HepG2 (cell line): ENCODE results near the gene CEACAM5.

ENCODE experiments used
- CAMTA2 ChIP-seq: sonication (generic); formaldehyde crosslinking; IDR thresholded peaks from 2 replicates; pipeline ENCODE4 v1.4.0; 2020; ENCODE audit warnings: mild to moderate bottlenecking, missing genetic modification reagents, borderline replicate concordance
- EZH2 ChIP-seq: conservative IDR thresholded peaks from 2 replicates; pipeline ENCODE4 v1.6.1; 2012; ENCODE audit warnings: mild to moderate bottlenecking, low read depth, low read length, moderate library complexity
- MEIS1 ChIP-seq: sonication (generic); formaldehyde crosslinking; IDR thresholded peaks from 2 replicates; pipeline ENCODE4 v1.9.0; 2021; ENCODE audit warnings: mild to moderate bottlenecking, missing genetic modification reagents, moderate library complexity, borderline replicate concordance
- NR1H2 ChIP-seq: sonication (generic); formaldehyde crosslinking; IDR thresholded peaks from 2 replicates; pipeline ENCODE4 v1.8.1; 2022; ENCODE audit warnings: low read depth, missing genetic modification reagents, borderline replicate concordance
- POLR2AphosphoS5 ChIP-seq: IDR thresholded peaks from 2 replicates; pipeline ENCODE4 v1.6.1; 2012; ENCODE audit warnings: low read depth, low read length
- TF ChIP-seq, protein P1 (sequence below): sonication (generic); formaldehyde crosslinking; IDR thresholded peaks from 2 replicates; pipeline ENCODE4 v1.8.1; 2023; ENCODE audit warnings: mild to moderate bottlenecking, moderate library complexity, missing genetic modification reagents
- TF ChIP-seq, protein P2 (sequence below), 2 experiments: IDR thresholded peaks; 2 replicates each; pipeline ENCODE4 v1.6.1; 2011 to 2012; ENCODE audit warnings: low read length in 2 of 2, borderline replicate concordance in 1 of 2, low read depth in 1 of 2, mild to moderate bottlenecking in 1 of 2, moderate library complexity in 1 of 2
- TF ChIP-seq, protein P3 (sequence below): sonication (generic); formaldehyde crosslinking; IDR thresholded peaks from 2 replicates; pipeline ENCODE4 v1.4.0; 2020; ENCODE audit warnings: low read depth, mild to moderate bottlenecking, missing genetic modification reagents
- TF ChIP-seq, protein P4 (sequence below): sonication (generic); formaldehyde crosslinking; IDR thresholded peaks from 2 replicates; pipeline ENCODE4 v1.5.0; 2020; ENCODE audit warnings: mild to moderate bottlenecking, missing genetic modification reagents, moderate library complexity

DNA sequence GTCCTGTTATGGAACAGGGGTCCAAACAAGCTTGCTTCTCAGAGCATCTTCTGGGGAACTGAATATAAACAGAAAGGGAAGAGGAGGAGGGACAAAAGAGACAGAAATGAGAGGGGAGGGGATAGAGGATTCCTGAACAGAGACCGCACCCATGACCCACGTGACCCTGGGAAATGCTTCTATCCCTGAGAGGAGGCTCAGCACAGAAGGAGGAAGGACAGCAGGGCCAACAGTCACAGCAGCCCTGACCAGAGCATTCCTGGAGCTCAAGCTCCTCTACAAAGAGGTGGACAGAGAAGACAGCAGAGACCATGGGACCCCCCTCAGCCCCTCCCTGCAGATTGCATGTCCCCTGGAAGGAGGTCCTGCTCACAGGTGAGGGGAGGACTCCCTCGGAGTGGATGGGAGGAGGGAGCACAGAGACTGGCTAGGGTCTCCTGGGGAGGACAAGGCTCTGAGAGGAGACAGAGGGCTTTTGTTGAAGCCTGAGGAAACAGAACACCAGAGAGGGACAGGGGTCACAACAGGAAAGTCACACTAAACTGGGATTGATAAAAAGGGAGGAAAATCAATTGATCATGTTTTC, 47.0 kb downstream of the CEACAM5 start, which contains the start of gene CEACAM6:
- TF ChIP-seq, protein P1, sequence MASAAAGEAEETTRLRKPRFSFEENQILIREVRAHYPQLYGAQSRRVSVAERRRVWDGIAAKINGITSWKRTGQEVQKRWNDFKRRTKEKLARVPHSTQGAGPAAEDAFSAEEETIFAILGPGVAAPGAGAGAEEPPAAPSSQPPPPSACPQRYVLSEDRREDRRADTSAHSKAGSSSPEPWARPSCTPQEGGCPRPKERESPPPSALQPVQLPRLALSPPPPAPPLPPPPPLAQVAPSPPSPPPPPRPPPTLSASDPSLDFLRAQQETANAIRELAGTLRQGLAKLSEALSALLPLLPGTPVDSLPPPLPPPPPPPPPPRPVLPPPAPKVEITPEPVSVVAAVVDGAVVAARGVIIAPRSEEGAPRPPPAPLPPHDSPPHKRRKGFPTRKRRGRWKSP: no peak
- TF ChIP-seq, protein P2, sequence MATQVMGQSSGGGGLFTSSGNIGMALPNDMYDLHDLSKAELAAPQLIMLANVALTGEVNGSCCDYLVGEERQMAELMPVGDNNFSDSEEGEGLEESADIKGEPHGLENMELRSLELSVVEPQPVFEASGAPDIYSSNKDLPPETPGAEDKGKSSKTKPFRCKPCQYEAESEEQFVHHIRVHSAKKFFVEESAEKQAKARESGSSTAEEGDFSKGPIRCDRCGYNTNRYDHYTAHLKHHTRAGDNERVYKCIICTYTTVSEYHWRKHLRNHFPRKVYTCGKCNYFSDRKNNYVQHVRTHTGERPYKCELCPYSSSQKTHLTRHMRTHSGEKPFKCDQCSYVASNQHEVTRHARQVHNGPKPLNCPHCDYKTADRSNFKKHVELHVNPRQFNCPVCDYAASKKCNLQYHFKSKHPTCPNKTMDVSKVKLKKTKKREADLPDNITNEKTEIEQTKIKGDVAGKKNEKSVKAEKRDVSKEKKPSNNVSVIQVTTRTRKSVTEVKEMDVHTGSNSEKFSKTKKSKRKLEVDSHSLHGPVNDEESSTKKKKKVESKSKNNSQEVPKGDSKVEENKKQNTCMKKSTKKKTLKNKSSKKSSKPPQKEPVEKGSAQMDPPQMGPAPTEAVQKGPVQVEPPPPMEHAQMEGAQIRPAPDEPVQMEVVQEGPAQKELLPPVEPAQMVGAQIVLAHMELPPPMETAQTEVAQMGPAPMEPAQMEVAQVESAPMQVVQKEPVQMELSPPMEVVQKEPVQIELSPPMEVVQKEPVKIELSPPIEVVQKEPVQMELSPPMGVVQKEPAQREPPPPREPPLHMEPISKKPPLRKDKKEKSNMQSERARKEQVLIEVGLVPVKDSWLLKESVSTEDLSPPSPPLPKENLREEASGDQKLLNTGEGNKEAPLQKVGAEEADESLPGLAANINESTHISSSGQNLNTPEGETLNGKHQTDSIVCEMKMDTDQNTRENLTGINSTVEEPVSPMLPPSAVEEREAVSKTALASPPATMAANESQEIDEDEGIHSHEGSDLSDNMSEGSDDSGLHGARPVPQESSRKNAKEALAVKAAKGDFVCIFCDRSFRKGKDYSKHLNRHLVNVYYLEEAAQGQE (IDR thresholded peaks at IDR 0.05; ENCODE audit: borderline replicate concordance in 1 of 2, low read depth in 1 of 2, low read length in 2 of 2): no peak
- TF ChIP-seq EZH2: no peak
- no peak for TF ChIP-seq MEIS1 (CRISPR knock-in tag)
- no peak for TF ChIP-seq CAMTA2 (CRISPR knock-in tag)
- no peak for TF ChIP-seq NR1H2 (CRISPR knock-in tag)
- TF ChIP-seq, protein P3, sequence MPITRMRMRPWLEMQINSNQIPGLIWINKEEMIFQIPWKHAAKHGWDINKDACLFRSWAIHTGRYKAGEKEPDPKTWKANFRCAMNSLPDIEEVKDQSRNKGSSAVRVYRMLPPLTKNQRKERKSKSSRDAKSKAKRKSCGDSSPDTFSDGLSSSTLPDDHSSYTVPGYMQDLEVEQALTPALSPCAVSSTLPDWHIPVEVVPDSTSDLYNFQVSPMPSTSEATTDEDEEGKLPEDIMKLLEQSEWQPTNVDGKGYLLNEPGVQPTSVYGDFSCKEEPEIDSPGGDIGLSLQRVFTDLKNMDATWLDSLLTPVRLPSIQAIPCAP: no peak
- TF ChIP-seq, protein P4, sequence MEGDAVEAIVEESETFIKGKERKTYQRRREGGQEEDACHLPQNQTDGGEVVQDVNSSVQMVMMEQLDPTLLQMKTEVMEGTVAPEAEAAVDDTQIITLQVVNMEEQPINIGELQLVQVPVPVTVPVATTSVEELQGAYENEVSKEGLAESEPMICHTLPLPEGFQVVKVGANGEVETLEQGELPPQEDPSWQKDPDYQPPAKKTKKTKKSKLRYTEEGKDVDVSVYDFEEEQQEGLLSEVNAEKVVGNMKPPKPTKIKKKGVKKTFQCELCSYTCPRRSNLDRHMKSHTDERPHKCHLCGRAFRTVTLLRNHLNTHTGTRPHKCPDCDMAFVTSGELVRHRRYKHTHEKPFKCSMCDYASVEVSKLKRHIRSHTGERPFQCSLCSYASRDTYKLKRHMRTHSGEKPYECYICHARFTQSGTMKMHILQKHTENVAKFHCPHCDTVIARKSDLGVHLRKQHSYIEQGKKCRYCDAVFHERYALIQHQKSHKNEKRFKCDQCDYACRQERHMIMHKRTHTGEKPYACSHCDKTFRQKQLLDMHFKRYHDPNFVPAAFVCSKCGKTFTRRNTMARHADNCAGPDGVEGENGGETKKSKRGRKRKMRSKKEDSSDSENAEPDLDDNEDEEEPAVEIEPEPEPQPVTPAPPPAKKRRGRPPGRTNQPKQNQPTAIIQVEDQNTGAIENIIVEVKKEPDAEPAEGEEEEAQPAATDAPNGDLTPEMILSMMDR (CRISPR knock-in tag): no peak
- TF ChIP-seq POLR2AphosphoS5: no peak
